GM21786 (cell line): ENCODE data around the gene ROS1.

Experiments used
- ATAC-seq: cut with Tn5 transposase; IDR thresholded peaks from one replicate; pipeline ENCODE4 v1.9.1; 2021; ENCODE audit not compliant: unreplicated experiment

ROS1 gene

GRCh38 chr6:117311726-117312125 lies 114.0 kb downstream of the ROS1 start:
- no peak for ATAC-seq

- no peak for ATAC-seq
These were observed 114.4 kb downstream of the ROS1 start for GRCh38 chr6:117311310-117311709.

- no peak for ATAC-seq
These were observed 116.1 kb downstream of the ROS1 start for GRCh38 chr6:117309611-117310010.

GRCh38 chr6:117309069-117309468 lies 116.7 kb downstream of the ROS1 start:
- no peak for ATAC-seq

- no peak for ATAC-seq
These were observed 118.1 kb downstream of the ROS1 start for GRCh38 chr6:117307655-117308054.

- no peak for ATAC-seq
These were observed 119.4 kb downstream of the ROS1 start for GRCh38 chr6:117306227-117306790.

- no peak for ATAC-seq
These were observed 121.3 kb downstream of the ROS1 start for GRCh38 chr6:117304446-117304845.

- ATAC-seq, result no peak
These were observed 122.4 kb downstream of the ROS1 start for GRCh38 chr6:117303323-117303722.

GRCh38 chr6:117298941-117299340 lies 126.8 kb downstream of the ROS1 start:
- no peak for ATAC-seq

- ATAC-seq, result no peak
These were observed 135.4 kb downstream of the ROS1 start for GRCh38 chr6:117290173-117290846.

GRCh38 chr6:117288083-117288715 lies 137.5 kb downstream of the ROS1 start:
- no peak for ATAC-seq

GRCh38 chr6:117280922-117281321 lies 144.8 kb downstream of the ROS1 start:
- ATAC-seq, result no peak

GRCh38 chr6:117276778-117277316 lies 148.9 kb downstream of the ROS1 start:
- no peak for ATAC-seq

GRCh38 chr6:117275711-117276110 lies 150.0 kb downstream of the ROS1 start:
- no peak for ATAC-seq

- ATAC-seq, result no peak
These were observed 150.5 kb downstream of the ROS1 start for GRCh38 chr6:117275205-117275604.

- ATAC-seq, result no peak
These were observed 152.9 kb downstream of the ROS1 start for GRCh38 chr6:117272891-117273290.

GRCh38 chr6:117272032-117272866 lies 153.5 kb downstream of the ROS1 start:
- ATAC-seq, result no peak

GRCh38 chr6:117270843-117271507 lies 154.8 kb downstream of the ROS1 start:
- ATAC-seq, result no peak

- ATAC-seq, result no peak
These were observed 155.5 kb downstream of the ROS1 start for GRCh38 chr6:117270055-117270842.

GRCh38 chr6:117269638-117270054 lies 156.1 kb downstream of the ROS1 start:
- ATAC-seq, result no peak
